NCI-H1048 (cell line): ENCODE measurements around the gene BRD4.

ENCODE experiments used
- DNase-seq: peaks from one replicate; lab custom pipeline; 2025; lab: John Stamatoyannopoulos, UW

Gene BRD4

GRCh38 chr19:15289673-15290072, 42.7 kb downstream of the BRD4 start:
- no peak for DNase-seq

DNA sequence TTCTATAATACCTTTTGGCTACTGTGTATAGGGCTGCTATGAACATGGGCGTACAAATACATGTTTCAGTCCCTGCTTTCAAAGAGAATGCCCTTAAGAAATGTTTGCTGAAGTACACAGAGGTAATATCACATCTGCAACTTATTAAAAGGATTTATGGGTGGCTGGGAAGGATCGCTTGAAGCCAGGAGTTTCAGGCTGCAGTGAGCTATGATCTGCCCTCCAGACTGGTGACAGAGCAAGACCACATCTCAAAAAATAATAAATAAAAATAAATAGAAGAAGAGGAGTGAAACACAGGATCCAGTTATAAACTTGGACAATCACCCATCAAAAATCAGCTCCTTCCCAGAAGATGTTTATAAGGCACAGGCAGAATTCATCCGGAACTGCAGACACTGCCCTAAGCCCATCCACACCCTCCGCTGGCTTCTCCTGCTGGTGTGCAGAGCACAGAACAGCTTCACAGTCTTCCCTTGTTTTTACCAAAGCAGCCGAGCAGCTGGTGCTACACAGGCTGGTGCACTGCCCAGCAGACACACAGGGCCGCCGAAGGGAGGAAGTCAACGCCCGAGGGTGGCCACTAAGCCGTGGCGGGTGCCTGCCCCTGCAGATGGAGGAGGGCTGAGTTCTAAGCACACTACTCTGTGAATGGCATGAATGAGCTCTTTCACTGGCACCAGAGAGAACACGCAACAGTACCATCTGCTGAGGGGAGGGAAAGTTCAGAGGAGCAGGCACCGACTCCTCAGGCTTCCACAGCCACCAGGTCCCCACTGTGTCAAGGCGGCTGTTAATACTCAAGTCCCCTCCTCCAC, 44.0 kb downstream of the BRD4 start:
- no peak for DNase-seq

DNA sequence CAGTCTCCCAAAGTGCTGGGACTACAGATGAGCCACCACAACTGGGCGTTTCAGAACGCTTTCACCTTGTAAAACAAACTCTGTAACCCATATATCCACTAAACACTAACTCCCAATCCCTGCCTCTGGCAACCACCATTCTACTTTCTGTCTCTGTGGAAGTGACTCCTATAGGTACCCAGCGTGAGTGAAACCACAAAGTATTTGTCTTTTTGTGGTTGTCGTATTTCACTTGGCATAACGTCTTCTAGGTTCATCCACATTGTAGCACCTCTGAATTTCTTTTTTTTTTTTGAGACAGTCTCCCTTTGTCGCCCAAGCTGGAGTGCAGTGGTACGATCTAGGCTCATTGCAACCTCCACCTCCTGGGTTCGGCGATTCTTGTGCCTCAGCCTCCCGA, 44.8 kb downstream of the BRD4 start:
- DNase-seq: no peak

DNA sequence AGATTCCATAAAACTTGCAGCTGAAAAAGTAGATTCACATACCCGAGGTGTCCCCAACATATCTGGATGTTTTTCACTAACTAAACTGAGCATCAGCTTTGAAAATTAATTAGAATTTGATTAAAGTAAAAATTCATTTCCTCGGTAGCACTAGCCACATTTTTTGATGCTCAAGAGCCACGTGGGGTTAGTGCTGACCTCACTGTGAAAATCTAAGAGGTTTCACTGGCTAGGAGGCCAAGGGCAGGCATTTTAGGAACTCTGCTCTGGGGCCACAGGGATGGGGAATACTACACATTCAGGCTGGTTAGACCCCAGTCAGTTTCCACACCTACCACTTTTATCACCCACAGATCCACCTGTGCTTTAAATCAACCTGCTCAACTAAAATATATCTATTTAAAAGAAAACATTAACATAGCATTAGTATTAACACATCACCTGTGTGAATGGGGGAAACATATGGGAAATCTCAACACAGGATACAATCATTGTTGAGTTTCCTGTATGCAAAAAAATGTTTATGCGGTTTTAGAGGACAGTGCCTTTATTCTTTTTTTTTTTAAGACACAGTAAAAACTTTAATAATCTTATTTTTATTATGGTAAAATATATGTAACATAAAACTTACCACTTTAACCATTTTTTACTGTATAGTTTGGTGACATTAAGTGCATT, 45.5 kb downstream of the BRD4 start:
- no peak for DNase-seq

- no peak for DNase-seq
Observed at GRCh38 chr19:15285896-15286591, 46.3 kb downstream of the BRD4 start.

GRCh38 chr19:15284896-15285295, 47.4 kb downstream of the BRD4 start:
- DNase-seq: no peak

DNA sequence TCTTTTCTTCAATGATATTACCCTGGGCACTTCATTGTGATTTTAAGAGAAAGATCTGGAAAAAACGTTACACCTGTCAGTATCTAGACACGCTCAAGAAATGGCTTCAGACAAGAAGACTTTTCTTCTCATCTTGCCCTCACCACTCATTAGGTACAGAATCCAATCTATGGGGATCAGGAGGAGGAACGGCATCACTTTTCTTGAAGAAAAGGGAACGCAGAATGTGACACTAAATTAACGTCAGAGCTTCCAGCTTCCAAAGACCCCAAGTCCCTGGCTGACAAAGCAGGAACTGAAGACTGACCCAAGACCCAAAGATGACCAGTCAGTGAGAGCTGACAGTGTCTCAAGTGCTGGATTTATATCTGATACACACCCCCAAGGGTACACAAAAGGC, 48.2 kb downstream of the BRD4 start:
- no peak for DNase-seq

DNA sequence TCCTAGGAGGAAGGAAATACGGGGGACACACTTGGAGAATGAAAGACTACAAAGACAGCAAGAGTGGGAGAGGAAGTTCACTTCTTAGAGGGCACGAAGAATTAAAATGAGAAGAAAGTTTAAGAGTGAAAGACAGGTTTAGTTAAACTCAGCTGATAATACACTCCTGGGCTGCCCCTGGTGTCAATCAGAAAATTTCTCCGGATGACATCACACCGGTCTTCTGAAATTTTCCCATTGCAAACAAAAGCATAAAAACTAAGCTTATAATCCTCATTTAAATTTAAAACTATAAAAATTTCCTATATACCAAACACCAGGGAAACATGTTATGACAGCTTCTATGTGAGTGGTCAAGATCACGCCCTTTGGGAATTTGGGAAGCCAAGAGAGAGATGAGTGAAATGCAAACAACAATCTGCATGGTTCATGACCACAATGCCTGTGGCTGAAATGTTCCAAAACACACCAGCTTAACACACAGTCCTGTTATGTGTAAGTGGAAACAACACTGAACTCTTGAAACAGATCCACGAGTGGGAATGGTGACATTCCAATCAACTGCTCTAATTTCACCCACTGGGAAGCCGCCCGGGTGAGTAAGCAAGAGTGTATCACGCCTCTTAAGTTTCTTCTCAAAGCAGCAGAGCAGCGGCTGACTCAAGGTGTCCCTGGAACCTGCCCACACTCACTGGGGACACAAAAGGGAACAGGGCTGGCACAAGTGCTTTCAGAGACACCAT, 49.0 kb downstream of the BRD4 start:
- no peak for DNase-seq

GRCh38 chr19:15282311-15282705, 50.0 kb downstream of the BRD4 start:
- DNase-seq: no peak

- peak; percentile 28 for DNase-seq
Observed at GRCh38 chr19:15280915-15281683, 51.2 kb downstream of the BRD4 start.

GRCh38 chr19:15280048-15280725, 52.2 kb downstream of the BRD4 start:
- no peak for DNase-seq

GRCh38 chr19:15279326-15279904, 52.9 kb downstream of the BRD4 start:
- no peak for DNase-seq

DNA sequence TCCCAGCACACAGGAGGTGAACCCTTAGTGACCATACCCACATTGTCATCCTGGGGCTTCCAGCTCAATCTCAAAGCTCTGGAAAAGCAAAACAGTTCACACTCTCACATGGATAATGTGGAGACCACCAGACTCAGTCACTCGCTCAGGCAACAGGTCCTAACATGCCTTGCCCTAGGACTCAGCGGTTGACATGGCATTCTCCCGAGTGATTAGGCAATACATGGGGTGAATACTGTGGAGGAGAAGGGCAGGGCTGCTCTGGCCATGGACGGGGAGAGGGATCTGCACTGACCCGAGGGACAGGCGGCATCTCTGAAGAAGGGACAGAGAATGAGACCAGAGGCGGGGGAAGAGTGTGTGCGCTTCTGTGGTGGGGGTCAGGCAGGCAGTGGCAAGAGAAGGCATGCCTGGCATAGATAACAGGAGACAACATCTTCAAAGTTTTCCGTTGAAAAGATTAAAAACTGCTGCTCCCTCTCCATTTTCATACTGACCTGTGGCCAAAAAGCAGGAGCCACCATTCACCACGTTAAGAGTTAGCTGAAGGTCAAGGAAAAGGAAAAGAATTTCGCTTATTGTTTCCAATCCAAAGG, 55.6 kb downstream of the BRD4 start:
- no peak for DNase-seq

DNA sequence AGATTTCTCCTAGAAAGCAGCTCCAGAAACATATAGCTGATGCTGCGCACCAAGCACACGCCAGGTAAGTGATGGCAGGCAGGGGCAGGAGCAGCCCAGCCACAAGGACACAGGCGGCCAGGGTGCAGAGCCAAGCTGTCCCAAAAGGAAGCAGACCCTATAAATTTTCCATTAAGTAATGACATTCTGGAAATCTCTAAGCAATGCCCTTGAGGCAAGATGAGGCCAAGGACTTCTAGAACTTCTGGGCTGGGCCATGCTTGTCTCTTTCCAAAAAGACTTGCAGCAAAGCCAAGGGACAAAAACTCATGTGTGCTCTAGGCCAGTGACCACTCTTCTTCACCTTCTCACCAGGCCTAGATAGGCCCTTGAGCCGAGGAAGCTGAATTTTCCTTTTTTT, 57.9 kb downstream of the BRD4 start:
- no peak for DNase-seq

- no peak for DNase-seq
Observed at GRCh38 chr19:15269806-15270205, 62.5 kb downstream of the BRD4 start.

DNA sequence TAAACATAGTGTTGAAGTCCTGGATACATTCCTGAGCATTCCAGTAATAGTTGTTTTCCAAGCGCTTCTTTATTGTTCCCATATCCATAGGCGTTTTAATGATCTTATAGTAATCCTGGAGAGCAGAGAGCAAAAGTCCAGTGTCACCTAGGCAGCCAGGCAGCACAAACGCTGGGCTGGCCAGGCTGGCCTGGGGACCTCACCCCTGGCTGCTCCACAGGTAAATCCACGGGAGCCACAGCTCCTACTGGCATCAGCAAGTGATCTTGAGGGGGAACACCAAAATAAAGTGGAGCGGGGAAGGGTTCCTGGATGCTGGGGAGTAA, 63.4 kb downstream of the BRD4 start:
- no peak for DNase-seq

GRCh38 chr19:15268192-15268927, 64.0 kb downstream of the BRD4 start:
- no peak for DNase-seq

DNA sequence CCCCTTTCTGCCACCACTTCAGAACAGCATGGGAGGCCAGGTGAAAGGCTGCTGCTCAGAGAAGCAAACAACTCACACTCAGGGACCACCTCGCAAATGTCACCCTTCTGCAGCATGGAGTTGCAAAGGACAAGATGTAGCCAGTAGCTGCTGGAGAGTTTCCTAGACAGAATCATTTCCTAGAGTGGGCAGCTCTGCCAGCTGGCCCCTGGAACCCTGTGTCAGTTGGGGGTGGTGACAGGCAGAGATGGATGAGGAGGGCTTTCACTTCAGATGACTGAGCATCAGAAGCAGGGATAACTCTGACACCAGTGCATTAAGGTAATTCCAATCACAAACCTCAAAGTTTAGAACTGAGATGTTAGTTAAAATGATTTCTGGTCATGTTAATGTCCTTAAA, 65.7 kb downstream of the BRD4 start:
- no peak for DNase-seq

DNA sequence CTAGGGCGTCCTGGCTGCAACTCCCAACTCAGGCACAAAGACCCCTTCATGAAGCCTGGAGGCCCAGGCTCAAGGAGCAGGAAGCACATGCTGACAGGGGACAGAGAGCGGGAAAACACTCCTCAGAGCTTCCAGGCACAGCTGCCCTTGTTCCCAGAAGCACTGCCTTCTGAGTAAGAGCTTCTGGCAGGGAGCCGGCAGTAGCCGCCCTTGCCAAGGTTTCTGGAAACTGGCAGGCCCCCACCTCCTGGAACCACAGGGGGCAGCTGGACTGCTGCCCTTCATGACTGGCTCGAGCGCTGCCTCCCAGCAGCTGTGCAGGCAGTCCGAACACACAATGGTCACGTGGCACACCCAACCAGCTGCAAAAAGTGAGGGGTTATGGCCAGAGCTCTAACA, 66.5 kb downstream of the BRD4 start:
- DNase-seq: no peak
